Natural killer cell (primary cell): ENCODE data around the gene VKORC1. TPM values are rescaled to one million over a fixed set of nuclear protein-coding genes. Genes with fewer than 3 reads are reported as not detected.

Source experiments
- ATAC-seq, 3 donors: fragments of 150-1000 bp in 2 of 3; fragments of 200-7000 bp in 1 of 3; cut with Tn5 transposase; 1 replicate in 1 of 3; 2 replicates in 2 of 3; pipeline ENCODE4 v1.10.0; 2021; ENCODE audit warnings: mild to moderate bottlenecking in 2 of 3, moderate library complexity in 2 of 3
- DNase-seq, 2 donors: peaks; one replicate each; pipeline versions ENCODE4 v3.0.0 to v3.0.0-alpha.2; 2013 to 2021; ENCODE audit warnings: mixed read lengths in 1 of 2
- H3K27ac ChIP-seq: one replicate; pipeline ENCODE4 v1.5.1; 2013; ENCODE audit warnings: mild to moderate bottlenecking, low read length
- H3K27me3 ChIP-seq: one replicate; pipeline ENCODE4 v1.6.1; 2013; ENCODE audit warnings: low read length; ENCODE audit not compliant: control insufficient read depth, insufficient read depth
- H3K36me3 ChIP-seq: one replicate; pipeline ENCODE4 v1.6.1; 2013; ENCODE audit warnings: low read length; ENCODE audit not compliant: control insufficient read depth, insufficient read depth
- H3K4me1 ChIP-seq: one replicate; pipeline ENCODE4 v1.6.1; 2013; ENCODE audit warnings: low read length; ENCODE audit not compliant: control insufficient read depth, insufficient read depth
- H3K4me3 ChIP-seq: one replicate; pipeline ENCODE4 v1.5.1; 2013; ENCODE audit warnings: low read length
- H3K9me3 ChIP-seq: one replicate; pipeline ENCODE4 v1.6.1; 2013; ENCODE audit warnings: low read length; ENCODE audit not compliant: control insufficient read depth, insufficient read depth
- H3K27ac Mint-ChIP-seq, 2 donors: one replicate each; pipeline ENCODE4 v1.8.0; 2022; ENCODE audit warnings: mild to moderate bottlenecking in 2 of 2, mixed read lengths in 2 of 2, moderate library complexity in 1 of 2
- H3K27me3 Mint-ChIP-seq, 2 donors: one replicate each; pipeline ENCODE4 v1.8.0; 2022; ENCODE audit warnings: low read depth in 2 of 2, mixed read lengths in 2 of 2
- H3K36me3 Mint-ChIP-seq: one replicate; pipeline ENCODE4 v1.8.0; 2022; ENCODE audit warnings: mixed read lengths
- H3K4me1 Mint-ChIP-seq, 2 donors: one replicate each; pipeline ENCODE4 v1.8.0; 2022; ENCODE audit warnings: mixed read lengths in 2 of 2
- H3K4me3 Mint-ChIP-seq: one replicate; pipeline ENCODE4 v1.8.0; 2022; ENCODE audit warnings: mild to moderate bottlenecking, moderate library complexity, mixed read lengths
- H3K9me3 Mint-ChIP-seq, 2 donors: one replicate each; pipeline ENCODE4 v1.8.0; 2022; ENCODE audit warnings: mixed read lengths in 2 of 2
- WGBS: methylation state at CpG from one replicate; pipeline ENCODE4 v1.1.7; 2013; ENCODE audit warnings: missing lambda C conversion rate; ENCODE audit not compliant: insufficient coverage; 5-methylcytosine and 5-hydroxymethylcytosine counted together
- intact Hi-C: fragments of 100-400 bp; cut with micrococcal nuclease; formaldehyde crosslinking; loops from one replicate; pipeline ENCODE4 v1.14.2; 2022
- total RNA-seq, 4 donors: library from RNA; stranded (reverse); fragments of 120-200 nt in 1 of 4; gene quantifications; one replicate each; pipeline versions ENCODE4 v1.2.3 to v1.2.4, GENCODE V29; 2013 to 2022
- TF ChIP-seq, protein P1 (sequence below): fragments of 200-600 bp; IDR thresholded peaks from one replicate; pipeline ENCODE4 v1.8.0; 2022; ENCODE audit warnings: antibody characterized with exemption

Gene VKORC1
- total RNA-seq, 3 donors from 2014 or later (not counting 1 experiment from before 2014, with no cell fraction given): 35.9 to 42.1 (median 41.8) TPM

DNA sequence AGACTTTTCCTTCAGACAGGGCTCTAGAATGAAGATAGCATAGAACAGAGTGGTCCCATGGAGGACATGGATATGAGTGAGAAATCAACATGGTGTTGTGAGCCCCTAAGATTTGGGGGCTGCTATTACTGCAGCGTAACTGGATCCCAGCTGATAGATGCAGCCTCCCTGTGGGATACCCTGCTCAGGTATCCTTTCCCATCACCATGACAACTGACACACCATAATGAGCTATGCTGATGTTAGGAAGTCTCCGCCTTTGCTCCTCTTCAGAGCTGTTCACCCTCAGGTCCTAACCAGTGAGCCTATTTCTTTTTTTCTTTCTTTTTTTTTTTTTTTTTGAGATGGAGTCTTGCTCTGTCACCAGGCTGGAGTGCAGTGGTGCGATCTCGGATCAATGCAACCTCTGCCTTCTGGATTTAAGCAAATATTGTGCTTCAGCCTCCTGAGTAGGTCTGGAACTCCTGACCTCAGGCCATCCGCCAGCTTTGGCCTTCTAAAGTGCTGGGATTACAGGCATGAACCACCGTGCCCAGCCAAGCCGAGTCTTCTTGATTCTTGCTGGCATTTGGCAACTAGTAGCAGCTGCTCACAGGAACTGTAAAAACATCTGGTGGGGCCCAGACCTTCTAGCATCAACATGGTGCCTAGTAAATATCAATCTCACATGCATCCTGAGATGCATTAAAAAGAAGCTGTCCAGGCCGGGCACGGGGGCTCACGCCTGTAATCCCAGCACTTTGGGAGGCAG is 44.1 kb downstream of the VKORC1 start:
- no peak overlapping the region for H3K27ac Mint-ChIP-seq
- TF ChIP-seq, protein P1, sequence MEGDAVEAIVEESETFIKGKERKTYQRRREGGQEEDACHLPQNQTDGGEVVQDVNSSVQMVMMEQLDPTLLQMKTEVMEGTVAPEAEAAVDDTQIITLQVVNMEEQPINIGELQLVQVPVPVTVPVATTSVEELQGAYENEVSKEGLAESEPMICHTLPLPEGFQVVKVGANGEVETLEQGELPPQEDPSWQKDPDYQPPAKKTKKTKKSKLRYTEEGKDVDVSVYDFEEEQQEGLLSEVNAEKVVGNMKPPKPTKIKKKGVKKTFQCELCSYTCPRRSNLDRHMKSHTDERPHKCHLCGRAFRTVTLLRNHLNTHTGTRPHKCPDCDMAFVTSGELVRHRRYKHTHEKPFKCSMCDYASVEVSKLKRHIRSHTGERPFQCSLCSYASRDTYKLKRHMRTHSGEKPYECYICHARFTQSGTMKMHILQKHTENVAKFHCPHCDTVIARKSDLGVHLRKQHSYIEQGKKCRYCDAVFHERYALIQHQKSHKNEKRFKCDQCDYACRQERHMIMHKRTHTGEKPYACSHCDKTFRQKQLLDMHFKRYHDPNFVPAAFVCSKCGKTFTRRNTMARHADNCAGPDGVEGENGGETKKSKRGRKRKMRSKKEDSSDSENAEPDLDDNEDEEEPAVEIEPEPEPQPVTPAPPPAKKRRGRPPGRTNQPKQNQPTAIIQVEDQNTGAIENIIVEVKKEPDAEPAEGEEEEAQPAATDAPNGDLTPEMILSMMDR: no peak

DNA sequence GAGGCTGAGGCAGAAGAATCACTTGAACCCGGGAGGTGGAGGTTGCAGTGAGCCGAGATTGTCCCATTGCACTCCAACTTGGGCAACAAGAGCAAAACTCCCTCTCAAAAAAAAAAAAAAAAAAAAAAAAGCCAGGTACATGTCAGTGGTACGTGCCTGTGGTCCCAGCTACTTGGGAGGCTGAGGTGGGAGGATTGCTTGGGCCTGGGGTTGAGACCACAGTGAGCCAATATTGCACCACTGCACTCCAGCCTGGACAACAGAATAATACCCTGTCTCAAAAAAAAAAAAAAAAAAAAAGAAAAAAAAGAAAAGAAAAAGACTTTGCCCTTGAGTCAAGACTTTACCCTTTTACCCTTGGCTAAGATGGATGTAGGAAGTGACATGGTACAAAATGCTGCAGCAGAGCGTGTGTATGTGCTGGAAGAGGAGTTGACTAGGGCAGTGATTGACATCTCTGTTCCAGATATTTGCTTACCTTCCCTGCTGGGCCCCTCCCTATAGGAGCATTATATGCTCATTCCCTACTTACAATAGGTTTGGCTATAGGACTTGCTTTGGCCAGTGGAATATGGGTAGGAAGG is 50.6 kb downstream of the VKORC1 start:
- H3K4me1 ChIP-seq: no peaks in the 10 kb centered on the region
- Mint-ChIP-seq H3K27ac (no peak overlapping the region), H3K4me3 (no peak overlapping the region), H3K9me3 (no peaks in the 10 kb centered on the region), H3K27me3 (no peaks in the 10 kb centered on the region), H3K4me1 (no peaks in the 10 kb centered on the region), H3K36me3 (no peaks in the 10 kb centered on the region)
- peaks cover 26% of the 10 kb centered on the region for H3K36me3 ChIP-seq
- ATAC-seq (no peak), DNase-seq (no peak)
- H3K27ac ChIP-seq: no peak overlapping the region
- no peak overlapping the region for H3K4me3 ChIP-seq
- H3K27me3 ChIP-seq: no peaks in the 10 kb centered on the region
- TF ChIP-seq, protein P1: no peak
- intact Hi-C loops: no loop called here
- no peaks in the 10 kb centered on the region for H3K9me3 ChIP-seq
- 100% methylated on average over 1 of the region's 4 CpGs for WGBS

More for the DNA sequence above, 44.1 kb downstream of the VKORC1 start:
- 94% methylated on average over 10 of the region's 10 CpGs for WGBS
- no peaks in the 10 kb centered on the region for H3K9me3 ChIP-seq
- DNase-seq (no peak), ATAC-seq (no peak)
- peaks cover 0 to 9% of the 10 kb centered on the region in 2 donors for H3K4me1 Mint-ChIP-seq
- H3K36me3 ChIP-seq: no peaks in the 10 kb centered on the region
- no peaks in the 10 kb centered on the region for H3K27me3 ChIP-seq
- no peaks in the 10 kb centered on the region for H3K4me1 ChIP-seq
- no peak overlapping the region for H3K4me3 Mint-ChIP-seq
- H3K36me3 Mint-ChIP-seq: no peaks in the 10 kb centered on the region
- H3K4me3 ChIP-seq: no peak overlapping the region
- H3K27me3 Mint-ChIP-seq: no peaks in the 10 kb centered on the region
- intact Hi-C loops: no loop called here
- no peak overlapping the region for H3K27ac ChIP-seq
- no peaks in the 10 kb centered on the region for H3K9me3 Mint-ChIP-seq

- WGBS: 81% methylated on average over 1 of the region's 1 CpG
- Mint-ChIP-seq H3K4me3 (no peak overlapping the region), H3K27me3 (no peaks in the 10 kb centered on the region), H3K36me3 (no peaks in the 10 kb centered on the region), H3K27ac (no peak overlapping the region), H3K4me1 (no peaks in the 10 kb centered on the region), H3K9me3 (no peaks in the 10 kb centered on the region)
- intact Hi-C loops: no loop called here
- H3K9me3 ChIP-seq: no peaks in the 10 kb centered on the region
- H3K36me3 ChIP-seq: peaks cover 33% of the 10 kb centered on the region
- H3K4me3 ChIP-seq: no peak overlapping the region
- no peak overlapping the region for H3K27ac ChIP-seq
- TF ChIP-seq, protein P1: no peak
- H3K27me3 ChIP-seq: no peaks in the 10 kb centered on the region
- ATAC-seq (no peak), DNase-seq (no peak)
- no peaks in the 10 kb centered on the region for H3K4me1 ChIP-seq
Measured at GRCh38 chr16:31043352-31043751, 51.2 kb downstream of the VKORC1 start.
